ENCODE measurements around the gene SGK1.

DNA sequence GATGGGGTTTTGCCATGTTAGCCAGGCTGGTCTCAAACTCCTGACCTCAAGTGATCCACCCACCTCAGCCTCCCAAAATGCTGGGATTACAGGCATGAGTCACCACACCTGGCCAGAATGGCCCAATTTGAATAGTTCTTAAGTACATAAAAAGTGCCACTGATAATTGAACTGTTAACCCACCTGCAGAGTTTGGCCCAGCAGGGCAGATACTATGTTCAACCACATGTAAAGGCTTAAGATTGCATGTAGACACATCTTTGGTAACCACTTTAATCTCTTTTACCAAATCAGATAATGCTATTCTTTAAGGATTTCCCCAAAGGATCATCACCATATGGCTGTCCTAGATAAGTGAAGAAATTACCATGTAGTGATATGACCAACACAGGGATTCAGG is 21.3 kb upstream of the SGK1 start:
- TF ChIP-seq, protein P1, sequence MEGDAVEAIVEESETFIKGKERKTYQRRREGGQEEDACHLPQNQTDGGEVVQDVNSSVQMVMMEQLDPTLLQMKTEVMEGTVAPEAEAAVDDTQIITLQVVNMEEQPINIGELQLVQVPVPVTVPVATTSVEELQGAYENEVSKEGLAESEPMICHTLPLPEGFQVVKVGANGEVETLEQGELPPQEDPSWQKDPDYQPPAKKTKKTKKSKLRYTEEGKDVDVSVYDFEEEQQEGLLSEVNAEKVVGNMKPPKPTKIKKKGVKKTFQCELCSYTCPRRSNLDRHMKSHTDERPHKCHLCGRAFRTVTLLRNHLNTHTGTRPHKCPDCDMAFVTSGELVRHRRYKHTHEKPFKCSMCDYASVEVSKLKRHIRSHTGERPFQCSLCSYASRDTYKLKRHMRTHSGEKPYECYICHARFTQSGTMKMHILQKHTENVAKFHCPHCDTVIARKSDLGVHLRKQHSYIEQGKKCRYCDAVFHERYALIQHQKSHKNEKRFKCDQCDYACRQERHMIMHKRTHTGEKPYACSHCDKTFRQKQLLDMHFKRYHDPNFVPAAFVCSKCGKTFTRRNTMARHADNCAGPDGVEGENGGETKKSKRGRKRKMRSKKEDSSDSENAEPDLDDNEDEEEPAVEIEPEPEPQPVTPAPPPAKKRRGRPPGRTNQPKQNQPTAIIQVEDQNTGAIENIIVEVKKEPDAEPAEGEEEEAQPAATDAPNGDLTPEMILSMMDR (IDR thresholded peaks at IDR 0.05): no peak
- no peak for TF ChIP-seq EZH2phosphoT487 (IDR thresholded peaks at IDR 0.05)
